Left renal pelvis (tissue), 4 donors: ENCODE measurements around the gene PLXNA2. TPM values are rescaled to one million over a fixed set of nuclear protein-coding genes. Genes with fewer than 3 reads are reported as not detected.

Experiments used
- DNase-seq, 4 donors: peaks; one replicate each; pipeline ENCODE4 v3.0.0-alpha.2; 2013; ENCODE audit warnings: low read depth in 4 of 4, low spot score in 3 of 4
- polyA plus RNA-seq, 4 donors: library from polyadenylated mRNA; unstranded; fragments of 120-200 nt; gene quantifications; one replicate each; pipeline ENCODE4 v1.2.1, GENCODE V29; 2013; ENCODE audit not compliant: insufficient read length in 4 of 4

Gene PLXNA2
- polyA plus RNA-seq, 4 donors: 6.4 to 18.4 (median 13.7) TPM

DNA sequence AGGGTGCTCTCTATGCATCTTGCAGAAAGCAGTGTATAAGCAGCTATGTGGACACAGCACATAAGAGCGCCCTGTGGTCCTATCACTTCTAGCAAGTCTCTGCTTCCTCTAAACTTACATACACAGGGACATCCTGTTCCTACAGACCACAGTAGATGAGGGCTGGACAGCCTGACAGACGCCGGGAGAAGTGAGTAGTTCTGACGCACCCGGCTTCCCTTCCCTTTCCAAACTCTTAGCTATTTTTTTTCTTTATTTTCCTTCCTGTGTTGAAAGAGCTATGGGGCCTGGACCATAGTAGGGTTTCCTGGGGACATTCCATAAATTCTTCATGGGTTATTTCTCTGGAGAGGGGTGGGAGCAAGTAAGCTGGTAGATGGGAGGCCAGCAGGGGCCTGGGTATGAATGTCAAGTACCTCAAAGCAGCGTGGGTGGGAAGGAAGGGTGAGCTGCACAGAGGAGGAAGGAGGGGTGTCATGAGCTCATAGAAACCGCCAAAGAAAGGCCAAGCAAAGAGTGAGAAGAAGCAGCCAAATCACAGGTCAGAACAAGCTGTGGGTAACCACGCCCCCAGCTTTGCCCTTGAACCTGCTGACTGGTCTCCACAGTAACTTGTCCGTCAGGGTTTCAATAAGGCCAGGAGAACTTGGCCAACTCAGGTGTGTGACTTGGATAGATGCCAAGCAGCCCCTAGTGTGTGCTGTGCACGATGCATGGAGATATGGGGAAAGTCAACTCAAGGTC, 36.6 kb downstream of the PLXNA2 start:
- DNase-seq: no peak

DNA sequence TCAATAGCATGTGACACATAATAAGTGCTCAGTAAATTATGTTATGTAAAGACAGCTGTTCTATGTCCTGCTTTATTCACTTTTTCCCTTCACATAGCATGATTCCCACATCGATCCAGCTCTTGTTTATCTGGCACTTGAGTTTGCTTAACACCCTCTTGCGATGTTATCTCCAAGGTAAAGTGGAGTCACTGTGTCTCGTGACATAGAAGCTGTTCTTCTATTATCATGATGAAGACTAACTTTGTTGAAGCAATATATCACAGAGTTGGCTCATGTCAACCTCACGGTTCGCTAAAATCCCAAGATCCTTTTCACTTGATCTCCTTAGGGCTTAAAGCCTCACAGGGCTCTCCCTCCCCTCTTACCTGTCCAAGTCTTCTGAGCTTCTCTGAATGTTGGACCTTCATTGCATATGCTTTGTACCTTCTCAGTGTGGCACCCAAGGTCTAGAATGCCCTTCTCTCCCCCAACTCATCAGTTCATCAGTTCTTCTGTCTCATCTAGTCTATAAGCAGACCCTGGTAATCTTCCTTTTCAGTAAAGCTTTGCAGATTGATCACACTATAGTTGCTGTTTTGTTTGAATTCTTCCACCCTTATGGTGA, 38.0 kb downstream of the PLXNA2 start:
- no peak for DNase-seq

DNA sequence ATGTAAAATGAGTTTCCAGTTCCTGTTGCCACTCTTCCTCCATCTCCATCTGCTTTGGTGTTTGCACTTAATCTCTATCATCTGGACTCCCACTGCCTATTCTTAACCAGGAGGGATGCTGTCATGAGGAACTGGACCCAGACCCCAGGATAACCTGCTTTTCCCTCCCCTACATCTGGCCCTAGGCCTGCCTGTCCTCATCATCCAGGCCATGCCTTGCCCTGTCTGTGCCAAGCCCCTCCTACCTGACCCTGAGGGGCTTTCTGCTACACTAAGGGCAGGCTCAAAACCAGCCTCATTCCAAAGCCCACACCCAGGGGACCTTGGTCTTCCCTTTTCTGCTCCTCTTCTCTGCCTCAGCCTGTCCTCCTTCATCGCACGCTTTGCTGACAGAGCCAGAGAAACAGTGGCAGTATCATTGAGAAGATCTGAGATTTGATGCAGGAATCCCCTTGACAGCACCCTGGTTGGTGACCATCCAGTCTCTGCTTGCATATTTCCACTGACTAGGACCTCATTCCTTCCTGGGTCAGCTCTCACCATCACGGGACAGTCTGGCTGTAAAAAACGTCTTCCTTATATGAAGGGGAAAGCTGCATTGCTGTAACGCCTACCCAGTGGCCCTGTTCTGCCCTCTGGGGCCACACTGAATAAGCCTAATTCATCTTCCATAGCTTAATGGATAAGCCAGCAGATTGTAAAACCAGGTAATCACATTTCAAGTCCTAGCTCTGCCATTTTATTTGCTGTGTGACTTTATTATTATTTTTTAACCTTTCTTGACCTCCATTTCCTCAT, 38.8 kb downstream of the PLXNA2 start:
- DNase-seq: no peak

DNA sequence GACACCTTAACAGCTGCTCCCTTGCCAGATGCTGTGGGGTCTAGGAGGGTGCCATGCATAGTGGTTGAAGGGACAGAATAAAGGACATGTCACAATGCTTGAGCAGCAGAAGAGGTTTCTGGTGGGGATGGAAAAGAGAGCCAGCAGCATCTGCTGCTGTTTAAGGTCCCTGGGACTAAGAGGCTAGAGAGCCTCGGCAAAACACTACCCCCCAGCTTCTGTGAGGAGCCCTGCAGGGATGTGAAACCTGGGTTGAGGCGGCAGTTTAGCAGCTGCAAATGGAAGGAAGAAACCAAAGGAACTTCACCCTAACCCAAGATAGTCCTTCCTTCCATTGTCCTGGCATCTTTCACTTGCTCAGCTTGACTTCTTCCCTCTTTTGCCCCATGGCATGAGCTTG, 39.4 kb downstream of the PLXNA2 start:
- no peak for DNase-seq

DNA sequence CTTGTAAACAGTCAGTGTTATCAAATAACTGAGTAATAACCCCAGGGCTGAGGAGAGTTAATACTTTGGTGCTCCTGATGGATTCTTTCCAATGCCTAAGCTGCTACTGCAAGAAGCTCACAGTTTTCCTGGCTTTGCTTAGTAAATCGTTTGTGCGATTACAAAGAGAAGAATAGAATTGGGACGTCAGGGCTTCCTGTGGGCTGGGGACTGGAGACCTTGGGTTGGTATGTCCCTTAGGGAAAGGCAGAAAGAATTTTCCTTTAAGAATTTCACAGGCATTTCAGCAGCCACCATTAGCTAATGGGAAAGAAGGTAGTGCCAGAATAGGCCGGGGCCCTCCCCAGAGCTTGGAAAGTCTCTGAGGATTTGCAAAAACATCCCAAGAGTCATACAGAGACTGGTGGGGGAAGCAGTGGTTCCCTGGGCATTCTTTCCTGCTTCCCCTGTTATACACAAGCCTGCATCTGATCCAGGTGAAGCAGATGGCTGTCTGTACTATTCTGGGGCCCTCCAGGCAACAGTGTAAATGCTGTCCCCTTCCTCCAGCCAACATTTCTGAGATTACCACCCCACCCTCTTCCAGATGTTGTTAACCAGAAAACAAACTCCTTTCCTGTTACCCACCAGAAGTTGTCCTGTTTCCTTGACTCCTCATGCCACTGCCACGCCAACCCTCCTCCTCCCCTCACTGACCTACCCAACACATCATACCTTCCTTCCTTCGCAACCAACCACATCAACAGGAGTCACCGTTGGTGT, 40.2 kb downstream of the PLXNA2 start:
- no peak for DNase-seq

DNA sequence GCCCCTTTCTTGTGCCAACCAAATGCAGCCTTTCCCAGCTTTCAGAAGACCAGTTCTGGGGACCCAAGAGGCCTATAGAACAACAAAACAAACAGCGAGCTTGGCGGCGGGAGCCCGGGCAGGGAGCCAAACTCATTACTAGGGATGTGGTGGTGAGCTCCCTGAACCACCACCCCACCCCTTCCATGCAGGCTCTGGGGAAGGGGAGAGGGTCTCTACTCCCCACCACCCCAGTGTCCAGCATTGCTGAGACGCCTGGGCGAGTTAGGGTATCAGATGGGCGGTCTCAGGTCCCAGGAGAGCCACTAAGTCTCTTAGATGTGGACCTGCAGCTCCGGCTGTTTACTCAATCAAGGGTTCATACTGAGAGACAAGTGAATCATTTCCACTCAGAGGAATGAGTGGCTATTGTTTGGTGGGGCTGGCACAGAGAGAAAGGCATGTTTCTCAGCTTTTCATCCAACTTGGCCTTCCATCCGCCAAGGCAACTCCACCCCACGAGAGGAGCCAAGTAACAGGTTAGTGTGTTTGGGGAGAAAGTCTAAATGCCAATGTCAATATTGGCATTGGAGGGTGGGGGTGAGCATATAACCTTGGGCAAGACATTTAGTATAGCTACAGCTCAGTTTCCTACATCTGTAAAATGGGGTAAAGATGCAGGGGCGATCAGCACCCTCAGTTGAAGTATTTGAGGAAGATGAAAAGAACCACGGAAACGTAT, 40.9 kb downstream of the PLXNA2 start:
- DNase-seq: no peak

DNA sequence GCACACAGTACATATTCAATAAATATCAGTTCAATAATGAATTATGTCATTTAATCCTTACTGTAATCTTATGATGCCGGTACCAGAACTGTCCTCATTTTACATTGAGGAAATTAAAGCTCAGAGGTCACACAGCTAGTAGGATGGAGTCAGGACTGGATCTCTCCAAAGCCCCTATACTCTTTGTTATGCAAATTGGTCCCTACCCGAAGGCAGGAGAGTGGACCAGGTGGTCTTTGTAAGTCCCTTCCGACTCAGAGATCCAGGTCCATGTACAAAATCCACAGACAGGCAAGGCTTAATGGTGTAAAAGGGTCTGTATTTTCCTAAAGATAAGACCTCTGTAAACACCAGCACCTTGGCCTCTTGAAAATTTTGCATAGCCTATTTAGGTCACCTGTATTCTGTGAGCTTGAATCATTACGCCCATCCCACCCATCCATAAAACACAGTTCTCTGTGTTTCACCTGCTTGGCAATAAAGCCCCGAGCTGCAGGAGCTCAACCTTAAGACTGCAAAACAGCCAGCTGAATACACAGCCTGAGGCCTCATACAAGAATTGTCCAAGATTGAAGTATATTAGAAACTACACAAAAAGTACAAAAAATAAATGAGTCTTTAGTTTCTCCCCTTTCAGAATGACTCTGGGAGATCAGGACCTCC, 41.7 kb downstream of the PLXNA2 start:
- no peak for DNase-seq

DNA sequence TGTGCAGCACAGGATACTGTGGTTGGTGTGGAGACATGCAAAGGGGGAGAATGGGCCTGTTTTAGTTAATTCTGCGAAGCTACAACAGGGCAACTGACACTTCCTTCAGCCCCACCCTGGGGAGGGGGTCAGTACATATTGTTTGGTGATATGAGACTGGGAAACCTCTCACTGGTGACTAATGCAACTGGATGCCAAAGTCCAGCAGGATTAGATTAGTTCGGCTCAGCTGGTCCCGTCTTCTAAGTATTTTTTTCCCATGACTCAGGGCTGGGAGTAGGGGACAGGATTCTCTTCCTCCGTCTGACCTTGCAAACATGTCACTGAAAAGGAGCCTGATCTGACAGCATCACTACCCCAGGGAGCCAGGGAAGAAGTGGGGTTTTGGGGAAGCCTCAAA, 43.0 kb downstream of the PLXNA2 start:
- DNase-seq: no peak

DNA sequence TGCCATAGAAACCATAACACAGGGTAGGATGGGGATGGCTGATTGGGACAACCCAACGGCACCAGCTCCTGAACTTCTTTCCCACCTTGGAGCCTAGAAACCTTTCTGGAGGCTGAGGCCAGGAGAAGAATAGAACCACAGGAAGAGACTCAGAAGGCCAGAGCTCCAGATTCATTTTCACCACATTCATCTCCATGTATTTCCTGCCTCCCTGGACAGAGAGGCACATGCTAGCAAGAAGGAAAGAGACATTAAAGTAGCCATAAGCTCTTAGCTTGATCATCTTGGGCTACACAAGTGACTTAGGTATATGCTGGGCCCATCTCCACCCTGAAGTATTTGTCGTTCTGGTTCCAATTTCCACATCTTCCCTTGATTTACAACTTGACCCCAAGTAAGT, 44.1 kb downstream of the PLXNA2 start:
- DNase-seq: no peak

DNA sequence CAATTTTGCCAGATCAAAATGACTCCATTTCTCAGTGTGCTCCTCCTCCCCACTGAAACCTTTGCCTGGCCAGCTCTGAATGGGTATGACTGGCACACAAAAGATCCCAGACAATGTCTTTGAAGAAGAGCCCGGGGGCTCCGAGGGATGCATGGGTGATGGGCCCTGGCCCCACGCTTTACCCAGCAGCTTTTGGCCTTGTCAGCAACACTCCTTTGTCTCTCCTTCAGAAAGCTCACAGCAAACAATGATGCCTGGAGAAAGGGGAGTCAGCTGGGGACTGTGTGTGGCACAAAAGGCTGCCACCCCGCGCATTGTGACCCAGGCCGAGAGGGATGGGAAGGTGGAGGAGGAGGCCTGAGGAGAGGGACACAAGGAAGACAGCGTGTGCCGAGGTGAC, 45.9 kb downstream of the PLXNA2 start:
- DNase-seq: no peak

DNA sequence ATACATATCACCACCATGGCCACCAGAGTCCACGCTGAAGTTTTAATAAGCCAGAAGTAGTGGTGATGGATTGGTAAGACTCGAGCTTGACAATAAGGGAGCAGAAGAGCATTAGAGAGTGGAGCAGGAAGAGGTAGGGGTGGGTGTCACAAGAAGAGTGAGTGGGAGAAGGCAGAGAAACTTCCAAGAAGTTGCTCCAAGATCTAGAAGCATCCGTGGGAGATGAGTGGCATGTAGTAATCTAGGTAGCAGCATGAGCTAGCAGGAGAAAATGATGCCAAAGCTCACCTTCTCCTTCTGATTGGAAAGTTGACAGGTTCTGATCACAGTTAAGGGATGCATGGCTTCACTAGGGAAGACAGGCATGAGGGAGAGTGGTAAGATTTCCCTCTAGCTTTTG, 49.2 kb downstream of the PLXNA2 start:
- no peak for DNase-seq

DNA sequence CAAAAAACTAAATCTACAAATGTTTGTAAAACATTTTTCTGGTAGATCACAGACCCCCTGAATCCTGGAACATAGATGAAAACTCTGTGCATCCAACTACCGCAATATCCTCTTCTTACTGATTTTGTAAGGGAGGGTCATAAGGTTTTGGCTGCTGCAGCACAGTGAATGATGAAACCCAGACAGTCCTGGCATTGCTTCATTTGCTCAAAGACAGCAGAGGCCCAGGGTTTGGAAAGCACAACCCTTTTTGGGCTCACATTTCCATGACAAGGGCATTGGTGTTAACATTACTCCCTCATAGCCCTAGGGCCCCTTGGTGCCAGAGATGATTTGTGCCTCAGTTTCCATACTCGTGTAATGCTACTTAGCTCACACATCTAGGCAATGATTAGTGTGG, 51.2 kb downstream of the PLXNA2 start:
- DNase-seq: no peak

DNA sequence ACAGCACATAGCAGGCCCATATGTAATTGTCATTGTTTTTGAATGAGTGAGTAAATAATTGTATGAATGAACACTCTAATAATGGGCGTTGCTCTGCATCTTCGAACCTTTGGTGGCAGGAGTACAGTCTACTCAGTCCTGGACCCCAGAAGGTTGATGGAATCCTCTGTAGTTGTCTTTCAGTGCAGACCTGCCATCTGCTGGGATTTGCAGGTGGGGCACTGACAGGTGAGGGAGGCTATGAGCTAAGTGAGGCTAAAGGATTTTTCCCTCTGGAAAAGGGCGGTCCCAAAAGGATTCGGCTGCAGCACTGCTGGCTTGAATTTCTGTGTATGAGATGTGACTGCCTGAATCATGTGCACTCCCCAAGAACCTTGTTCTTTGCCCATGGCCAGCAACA, 53.4 kb downstream of the PLXNA2 start:
- DNase-seq: no peak

DNA sequence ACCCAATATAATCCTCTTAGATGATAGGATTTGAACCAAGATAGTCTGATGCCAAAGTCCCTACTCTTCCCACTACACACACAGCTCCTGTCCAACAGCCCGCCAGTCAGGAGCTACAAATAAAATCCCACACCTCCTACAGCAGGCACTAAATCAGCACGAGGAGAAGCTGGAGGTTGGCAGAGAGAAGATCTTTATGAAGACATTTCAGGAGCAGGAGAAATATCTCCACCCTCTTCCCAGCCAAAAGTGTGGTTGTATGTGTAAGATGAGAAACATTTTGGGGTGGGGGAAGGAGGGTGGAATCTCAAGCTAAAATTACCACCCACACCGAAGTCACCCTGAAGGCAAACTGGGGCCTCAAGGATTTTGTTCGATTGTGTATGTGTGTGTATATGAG, 54.5 kb downstream of the PLXNA2 start:
- no peak for DNase-seq

DNA sequence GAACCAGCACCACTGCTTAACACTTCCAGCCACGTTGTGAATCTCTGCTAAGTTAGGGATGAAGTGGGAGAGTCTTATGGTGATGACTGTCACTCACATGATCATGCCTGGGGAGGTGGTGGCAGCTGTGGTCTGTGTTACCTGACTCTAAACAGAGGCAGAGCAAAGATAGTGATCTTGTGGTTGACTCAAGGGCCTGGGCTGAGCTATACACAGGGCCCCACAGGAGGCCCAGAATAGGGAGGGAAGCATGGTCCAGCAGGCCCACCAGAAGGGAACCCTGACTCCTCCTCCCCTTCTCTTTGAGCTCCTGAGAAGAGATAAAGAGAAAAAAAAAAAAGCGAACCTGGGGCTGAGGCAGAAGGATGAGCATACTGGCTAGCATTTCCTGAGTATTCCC, 55.0 kb downstream of the PLXNA2 start:
- DNase-seq: no peak

DNA sequence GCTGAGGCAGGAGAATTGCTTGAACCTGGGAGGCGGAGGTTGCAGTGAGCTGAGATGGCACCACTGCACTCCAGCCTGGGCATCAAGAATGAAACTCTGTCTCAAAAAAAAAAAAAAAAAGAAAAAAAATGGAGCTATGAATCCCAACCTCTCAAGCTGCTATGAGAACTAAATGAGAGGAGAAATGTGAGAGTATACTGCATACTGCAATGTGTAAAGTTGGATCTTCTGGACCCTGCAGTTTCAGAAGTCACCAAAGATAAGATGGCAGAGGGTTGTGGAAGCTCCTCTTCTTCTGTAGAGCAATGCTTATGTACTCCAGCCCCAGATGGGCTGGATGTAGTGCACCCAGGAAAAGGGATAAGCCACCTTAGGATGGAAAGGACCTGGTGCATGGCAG, 55.6 kb downstream of the PLXNA2 start:
- DNase-seq: no peak

DNA sequence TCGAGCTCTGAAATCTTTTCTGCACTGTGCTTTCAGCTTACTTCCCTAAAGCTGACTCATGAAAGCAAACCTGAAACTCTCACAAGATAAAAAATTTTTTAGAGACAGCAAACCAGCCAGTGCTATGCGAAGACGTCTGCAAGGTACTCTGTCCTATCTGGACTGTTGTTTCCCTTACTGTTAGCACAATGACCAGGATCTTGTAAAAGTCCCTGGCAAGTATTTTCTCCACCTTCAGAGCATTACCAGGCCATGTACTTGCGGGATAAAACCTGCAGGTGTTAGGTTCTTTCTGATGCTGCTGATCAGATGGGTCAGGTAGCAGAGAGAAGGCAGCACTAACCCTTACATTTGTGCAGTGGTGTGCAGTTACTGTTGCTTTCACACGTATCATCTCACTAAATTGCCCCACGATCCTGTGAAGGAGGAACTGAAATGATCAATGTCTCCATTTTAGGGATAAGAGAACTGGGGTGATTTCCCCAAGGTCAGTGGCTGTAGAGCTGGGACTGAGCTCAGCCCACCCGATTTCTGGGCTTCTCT, 56.6 kb downstream of the PLXNA2 start:
- no peak for DNase-seq

DNA sequence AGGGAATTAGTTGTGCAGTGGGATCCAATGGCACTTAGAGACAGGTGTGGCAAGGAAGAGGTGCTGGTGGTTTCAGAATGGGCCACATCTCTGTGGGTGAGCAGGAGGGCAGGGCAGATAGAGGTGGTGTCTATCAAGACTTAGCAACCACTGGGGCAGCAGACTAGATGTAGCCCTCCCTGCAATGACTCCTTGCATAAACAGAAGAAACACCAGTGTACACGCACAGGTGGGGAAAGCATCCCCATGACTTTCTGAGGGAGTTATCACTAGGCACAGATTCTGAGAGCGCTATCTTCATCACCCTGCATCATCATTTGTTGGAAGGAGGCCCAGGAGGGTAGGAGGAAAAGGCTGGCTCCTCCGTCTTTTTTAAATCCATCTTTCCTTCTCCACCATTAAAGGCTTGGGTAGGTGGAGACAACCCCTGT, 58.4 kb downstream of the PLXNA2 start:
- DNase-seq: no peak

DNA sequence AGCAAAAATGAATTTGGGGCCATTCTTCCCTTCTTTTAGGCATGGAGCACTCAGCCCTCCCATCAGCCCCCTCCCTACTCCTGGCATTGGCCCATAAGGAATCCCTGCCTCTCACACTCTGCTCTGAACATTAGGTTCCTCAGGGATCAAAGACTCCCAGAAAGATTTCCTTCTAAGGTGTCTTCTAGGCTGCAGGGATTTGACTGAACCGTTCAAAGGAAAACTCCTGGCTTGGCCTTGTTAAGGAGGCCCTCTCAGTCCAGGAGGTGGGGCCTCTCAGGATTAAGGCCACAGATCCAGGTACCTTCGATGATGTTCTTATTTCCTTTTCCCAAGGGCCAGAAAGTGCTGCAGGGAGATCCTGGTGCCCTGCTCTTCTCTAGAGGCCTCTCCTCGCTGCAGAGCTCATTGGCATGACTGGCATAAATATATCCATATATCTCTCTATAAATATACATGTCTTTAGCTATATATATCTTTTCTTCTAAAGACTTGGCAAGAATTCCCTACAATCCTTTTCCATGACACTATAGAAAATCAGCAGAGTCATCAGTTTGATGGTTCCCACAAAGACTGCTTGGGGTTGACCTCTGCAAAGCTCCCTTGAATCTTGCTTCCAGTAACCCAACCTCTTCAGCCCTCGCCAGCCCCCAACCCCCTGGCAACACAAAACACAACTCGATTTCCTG, 59.1 kb downstream of the PLXNA2 start:
- no peak for DNase-seq
